ENCODE measurements around the gene SSU72.
"Not testable (repeated sequence)": the region's sequence is repeated elsewhere in the genome, so short reads cannot be mapped to it uniquely, and the experiment has no call there.

The SSU72 gene

DNA sequence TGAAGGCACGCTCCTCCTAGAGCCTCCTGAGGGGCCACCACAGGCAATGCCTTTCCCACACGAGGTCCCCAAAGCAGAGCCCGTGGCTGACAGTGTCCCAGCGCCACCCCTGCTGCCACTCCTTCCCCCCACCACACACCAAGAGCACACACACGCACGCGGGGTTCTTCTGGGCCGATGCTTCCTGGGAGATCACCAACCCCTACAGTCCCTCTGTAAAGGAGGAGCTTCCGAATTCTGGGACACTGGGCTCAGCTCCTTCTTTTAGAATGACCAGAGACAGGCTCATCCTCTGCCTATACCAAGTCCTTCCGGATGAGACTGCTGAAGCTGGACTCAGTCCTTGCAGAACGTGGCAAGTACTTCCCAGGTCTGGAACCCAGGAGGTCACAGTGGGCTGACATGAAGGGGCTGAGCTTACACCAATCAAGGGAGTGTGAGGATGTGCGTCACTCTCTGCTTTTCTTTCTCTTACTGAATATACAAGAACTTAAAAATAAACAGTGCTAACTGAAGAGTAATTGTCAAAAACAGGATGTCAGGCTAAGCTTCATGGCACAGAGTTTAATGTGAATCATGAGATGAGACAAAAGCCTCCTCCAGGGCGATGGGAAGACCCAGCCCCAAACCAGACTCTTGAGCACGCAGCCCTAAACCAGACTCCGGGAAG lies 12.7 kb downstream of the SSU72 start:
- H3K4me3 ChIP-seq (ENCODE audit: low read depth, low read length) = no peak overlapping the region
- DNase-seq (ENCODE audit: low read depth, low spot score) = no peak
- in situ Hi-C loops (cut with HindIII; ENCODE audit: low sequenced_read_pairs) = no loop called here
- TF ChIP-seq, protein P1, sequence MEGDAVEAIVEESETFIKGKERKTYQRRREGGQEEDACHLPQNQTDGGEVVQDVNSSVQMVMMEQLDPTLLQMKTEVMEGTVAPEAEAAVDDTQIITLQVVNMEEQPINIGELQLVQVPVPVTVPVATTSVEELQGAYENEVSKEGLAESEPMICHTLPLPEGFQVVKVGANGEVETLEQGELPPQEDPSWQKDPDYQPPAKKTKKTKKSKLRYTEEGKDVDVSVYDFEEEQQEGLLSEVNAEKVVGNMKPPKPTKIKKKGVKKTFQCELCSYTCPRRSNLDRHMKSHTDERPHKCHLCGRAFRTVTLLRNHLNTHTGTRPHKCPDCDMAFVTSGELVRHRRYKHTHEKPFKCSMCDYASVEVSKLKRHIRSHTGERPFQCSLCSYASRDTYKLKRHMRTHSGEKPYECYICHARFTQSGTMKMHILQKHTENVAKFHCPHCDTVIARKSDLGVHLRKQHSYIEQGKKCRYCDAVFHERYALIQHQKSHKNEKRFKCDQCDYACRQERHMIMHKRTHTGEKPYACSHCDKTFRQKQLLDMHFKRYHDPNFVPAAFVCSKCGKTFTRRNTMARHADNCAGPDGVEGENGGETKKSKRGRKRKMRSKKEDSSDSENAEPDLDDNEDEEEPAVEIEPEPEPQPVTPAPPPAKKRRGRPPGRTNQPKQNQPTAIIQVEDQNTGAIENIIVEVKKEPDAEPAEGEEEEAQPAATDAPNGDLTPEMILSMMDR (IDR thresholded peaks at IDR 0.05; ENCODE audit: low read depth, low read length) = no peak

DNA sequence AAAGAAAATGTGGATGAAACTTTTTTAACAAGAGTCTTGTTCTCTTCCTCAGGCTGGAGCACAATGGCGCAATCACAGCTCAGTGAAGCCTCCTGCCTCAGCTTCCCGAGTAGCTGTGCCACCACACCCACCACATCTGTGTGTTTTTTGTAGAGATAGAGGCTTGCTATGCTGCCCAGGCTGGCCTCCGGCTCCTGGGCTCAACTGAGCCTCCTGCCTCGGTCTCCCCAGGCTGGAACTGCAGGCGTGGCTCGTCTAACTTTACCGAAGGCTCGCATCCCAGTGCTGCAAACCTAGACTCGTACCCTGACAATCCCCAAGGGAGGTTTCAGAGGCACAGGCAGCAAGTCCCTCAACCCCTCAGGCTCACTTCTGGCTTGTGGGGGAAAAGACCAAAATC lies 14.5 kb downstream of the SSU72 start:
- no peak overlapping the region for H3K4me3 ChIP-seq (ENCODE audit: low read depth, low read length)
- TF ChIP-seq, protein P1 (IDR thresholded peaks at IDR 0.05; ENCODE audit: low read depth, low read length) = no peak
- in situ Hi-C loops (cut with HindIII; ENCODE audit: low sequenced_read_pairs) = no loop called here

DNA sequence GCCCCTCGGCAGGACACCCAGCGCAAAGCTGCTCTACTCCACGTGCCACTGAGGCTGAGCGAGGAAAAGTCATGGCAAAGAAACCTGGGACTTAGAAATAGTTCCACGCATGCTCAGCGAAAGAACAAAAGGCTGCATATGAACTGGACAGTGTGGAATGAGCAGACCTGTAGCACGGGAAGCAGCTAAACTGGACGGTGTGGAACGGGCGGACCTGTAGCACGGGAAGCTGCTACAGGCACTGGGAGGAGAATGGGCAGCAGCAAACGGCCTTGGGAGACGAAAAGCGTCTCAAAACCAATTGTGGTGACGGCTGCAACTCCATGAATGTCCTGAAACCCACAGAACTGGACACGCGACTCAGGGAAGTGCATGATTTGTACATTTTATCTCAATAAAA lies 15.6 kb downstream of the SSU72 start:
- in situ Hi-C loops (cut with HindIII; ENCODE audit: low sequenced_read_pairs) = no loop called here
- no peak for DNase-seq (ENCODE audit: low read depth, low spot score)
- H3K4me3 ChIP-seq (ENCODE audit: low read depth, low read length) = no peak overlapping the region
- TF ChIP-seq, protein P1 (IDR thresholded peaks at IDR 0.05; ENCODE audit: low read depth, low read length) = no peak

More for the DNA sequence above, 14.5 kb downstream of the SSU72 start:
- no peak for DNase-seq (ENCODE audit: low read depth, low spot score)

DNA sequence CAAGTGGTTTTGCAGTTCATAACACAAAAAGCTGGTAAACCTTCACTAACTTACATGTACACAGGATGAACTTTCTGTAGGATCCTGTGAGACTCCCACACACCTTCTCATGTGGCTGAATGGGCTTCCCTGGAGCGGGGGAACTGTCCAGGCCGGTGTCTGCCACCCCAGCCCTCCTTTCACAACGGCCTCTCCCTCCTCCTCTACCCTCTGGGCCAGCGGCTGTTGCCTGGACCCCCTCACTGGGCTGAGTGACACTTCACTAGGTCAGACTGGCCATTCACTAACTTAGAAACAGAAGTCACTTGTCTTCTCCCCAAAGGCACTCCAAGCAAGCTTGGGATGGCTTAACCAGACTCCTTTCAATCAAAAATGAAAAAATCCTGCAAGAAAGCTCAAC lies 16.1 kb downstream of the SSU72 start:
- TF ChIP-seq, protein P1 (IDR thresholded peaks at IDR 0.05; ENCODE audit: low read depth, low read length) = no peak
- in situ Hi-C loops (cut with HindIII; ENCODE audit: low sequenced_read_pairs) = no loop called here
- DNase-seq (ENCODE audit: low read depth, low spot score) = no peak

DNA sequence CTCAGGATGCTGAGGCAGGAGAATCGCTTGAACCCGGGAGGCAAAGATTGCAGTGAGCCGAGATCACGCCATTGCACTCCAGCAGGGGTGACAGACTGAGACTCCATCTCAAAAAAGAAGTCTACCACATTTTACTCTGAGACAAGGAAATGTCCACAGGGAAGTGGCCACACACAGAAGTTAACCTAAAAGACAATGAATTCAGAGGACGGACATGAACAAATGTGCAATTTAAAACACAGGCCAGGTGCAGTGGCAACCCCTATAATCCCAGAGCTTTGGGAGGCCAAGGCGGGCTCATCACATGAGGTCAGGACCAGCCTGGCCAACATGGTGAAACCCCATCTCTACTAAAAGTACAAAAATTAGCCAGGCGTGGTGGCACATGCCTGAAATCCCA lies 17.0 kb downstream of the SSU72 start:
- H3K4me3 ChIP-seq (ENCODE audit: low read depth, low read length); in situ Hi-C loops (cut with HindIII; ENCODE audit: low sequenced_read_pairs); DNase-seq (ENCODE audit: low read depth, low spot score): not testable (repeated sequence)

More for the DNA sequence above, 16.1 kb downstream of the SSU72 start:
- no peak overlapping the region for H3K4me3 ChIP-seq (ENCODE audit: low read depth, low read length)

DNA sequence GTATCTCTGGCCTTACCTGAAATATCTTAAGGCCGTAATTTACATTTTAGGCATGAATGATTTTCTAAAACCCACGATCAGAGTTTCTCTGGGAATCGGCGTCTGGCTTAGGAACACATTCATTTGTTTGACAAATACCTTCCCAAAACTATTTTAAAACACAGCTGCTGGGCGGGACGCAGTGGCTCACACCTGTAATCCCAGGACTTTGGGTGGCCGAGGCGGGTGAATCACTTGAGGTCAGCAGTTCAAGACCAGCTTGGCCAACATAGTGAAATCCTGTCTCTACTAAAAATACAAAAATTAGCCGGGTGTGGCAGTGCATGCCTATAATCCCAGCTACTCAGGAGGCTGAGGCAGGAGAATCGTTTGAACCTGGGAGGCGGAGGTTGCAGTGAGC lies 17.7 kb downstream of the SSU72 start:
- in situ Hi-C loops (cut with HindIII; ENCODE audit: low sequenced_read_pairs); DNase-seq (ENCODE audit: low read depth, low spot score); H3K4me3 ChIP-seq (ENCODE audit: low read depth, low read length): not testable (repeated sequence)

DNA sequence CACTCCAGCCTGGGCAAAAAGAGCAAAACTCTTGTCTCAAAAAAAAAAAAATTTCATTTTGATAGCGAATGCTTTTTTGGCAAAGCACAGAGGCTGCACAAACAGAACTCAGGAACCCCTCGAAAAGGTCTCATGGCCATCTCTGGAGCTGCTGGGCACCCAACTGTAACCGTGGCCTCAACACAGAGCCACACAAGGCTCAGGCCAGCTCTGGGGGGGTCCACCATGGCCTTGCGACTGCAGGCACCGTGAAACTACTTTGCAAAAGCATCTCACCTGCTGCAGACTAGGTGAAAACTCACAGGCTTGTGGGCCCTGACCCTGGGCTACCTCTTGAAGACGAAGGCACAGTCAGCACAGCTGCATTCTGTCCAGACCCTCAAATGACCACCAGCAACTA lies 18.2 kb downstream of the SSU72 start:
- TF ChIP-seq, protein P1 (IDR thresholded peaks at IDR 0.05; ENCODE audit: low read depth, low read length) = no peak
- in situ Hi-C loops (cut with HindIII; ENCODE audit: low sequenced_read_pairs) = no loop called here
- no peak overlapping the region for H3K4me3 ChIP-seq (ENCODE audit: low read depth, low read length)
- DNase-seq (ENCODE audit: low read depth, low spot score) = no peak

Measured in astrocyte of the spinal cord (primary cell).